DND-41 (cell line): ENCODE measurements around the gene ACSS3.

ENCODE experiments used
- EZH2 ChIP-seq: IDR thresholded peaks from 3 replicates; pipeline ENCODE4 v1.6.1; 2012; ENCODE audit warnings: borderline replicate concordance, low read depth, mild to moderate bottlenecking, moderate library complexity, low read length, inconsistent platforms; ENCODE audit not compliant: severe bottlenecking
- TF ChIP-seq, protein P1 (sequence below): IDR thresholded peaks from 2 replicates; pipeline ENCODE4 v1.5.1; 2012; ENCODE audit warnings: borderline replicate concordance, low read length, moderate library complexity, mild to moderate bottlenecking; ENCODE audit not compliant: poor library complexity, severe bottlenecking; ENCODE audit errors: extremely low read depth

DNA sequence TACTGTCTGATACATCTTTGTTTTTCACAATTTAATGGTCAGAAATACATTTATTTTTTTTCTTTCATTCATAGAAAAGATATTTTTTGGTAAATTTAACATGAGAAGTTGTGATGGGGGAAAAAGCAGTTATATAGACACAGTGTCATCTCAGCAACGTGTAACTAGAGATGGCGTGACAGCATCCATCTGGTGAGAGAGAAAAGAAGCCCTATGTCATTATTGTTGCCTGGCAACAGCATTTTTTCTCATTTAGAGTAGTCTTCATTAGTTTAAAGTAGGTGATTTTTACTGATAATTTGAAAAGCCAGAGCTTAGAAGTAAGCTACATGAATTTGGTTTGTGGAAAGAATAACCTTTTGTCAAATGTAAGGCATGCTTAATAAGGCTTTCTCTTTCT, 128.6 kb downstream of the ACSS3 start:
- TF ChIP-seq, protein P1, sequence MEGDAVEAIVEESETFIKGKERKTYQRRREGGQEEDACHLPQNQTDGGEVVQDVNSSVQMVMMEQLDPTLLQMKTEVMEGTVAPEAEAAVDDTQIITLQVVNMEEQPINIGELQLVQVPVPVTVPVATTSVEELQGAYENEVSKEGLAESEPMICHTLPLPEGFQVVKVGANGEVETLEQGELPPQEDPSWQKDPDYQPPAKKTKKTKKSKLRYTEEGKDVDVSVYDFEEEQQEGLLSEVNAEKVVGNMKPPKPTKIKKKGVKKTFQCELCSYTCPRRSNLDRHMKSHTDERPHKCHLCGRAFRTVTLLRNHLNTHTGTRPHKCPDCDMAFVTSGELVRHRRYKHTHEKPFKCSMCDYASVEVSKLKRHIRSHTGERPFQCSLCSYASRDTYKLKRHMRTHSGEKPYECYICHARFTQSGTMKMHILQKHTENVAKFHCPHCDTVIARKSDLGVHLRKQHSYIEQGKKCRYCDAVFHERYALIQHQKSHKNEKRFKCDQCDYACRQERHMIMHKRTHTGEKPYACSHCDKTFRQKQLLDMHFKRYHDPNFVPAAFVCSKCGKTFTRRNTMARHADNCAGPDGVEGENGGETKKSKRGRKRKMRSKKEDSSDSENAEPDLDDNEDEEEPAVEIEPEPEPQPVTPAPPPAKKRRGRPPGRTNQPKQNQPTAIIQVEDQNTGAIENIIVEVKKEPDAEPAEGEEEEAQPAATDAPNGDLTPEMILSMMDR = no peak
- no peak for TF ChIP-seq EZH2
